SU-DHL-6 (cell line): ENCODE data around the gene GCNT2.

Experiments
- H2AFZ ChIP-seq: fragments of 200-600 bp; sonication (generic); 2 replicates; pipeline ENCODE4 v1.6.1; 2014; ENCODE audit warnings: low read depth, mild to moderate bottlenecking, moderate library complexity, mixed read lengths, antibody characterized with exemption, low read length; ENCODE audit not compliant: severe bottlenecking
- H3F3A ChIP-seq: fragments of 200-600 bp; shearing (Covaris generic); 2 replicates; pipeline ENCODE4 v1.6.0; 2016; ENCODE audit warnings: antibody characterized with exemption, mild to moderate bottlenecking; ENCODE audit not compliant: insufficient read depth
- H3K27ac ChIP-seq: fragments of 200-600 bp; sonication (generic); 2 replicates; pipeline ENCODE4 v1.5.1; 2016; ENCODE audit warnings: low read depth, mild to moderate bottlenecking, low read length, moderate library complexity, mixed read lengths
- H3K27me3 ChIP-seq: fragments of 200-600 bp; sonication (generic), shearing (Covaris generic); 2 replicates; pipeline ENCODE4 v1.6.0; 2014; ENCODE audit warnings: mild to moderate bottlenecking, low read length
- H3K36me3 ChIP-seq: fragments of 200-600 bp; sonication (generic); 2 replicates; pipeline ENCODE4 v1.6.1; 2014; ENCODE audit warnings: mild to moderate bottlenecking, low read length, mixed read lengths
- H3K4me2 ChIP-seq: fragments of 300-600, 200-600 bp; shearing (Covaris generic), sonication (generic); 2 replicates; pipeline ENCODE4 v1.6.0; 2014; ENCODE audit warnings: low read length, low read depth, mild to moderate bottlenecking; ENCODE audit not compliant: poor library complexity, severe bottlenecking
- H3K4me3 ChIP-seq: fragments of 200-600 bp; sonication (generic); 2 replicates; pipeline ENCODE4 v1.5.1; 2014; ENCODE audit warnings: antibody characterized with exemption, low read length, mild to moderate bottlenecking, mixed read lengths; ENCODE audit not compliant: insufficient read depth, poor library complexity, severe bottlenecking
- H3K79me2 ChIP-seq: fragments of 200-600 bp; sonication (generic); 2 replicates; pipeline ENCODE4 v1.6.1; 2014; ENCODE audit warnings: mild to moderate bottlenecking, low read length, moderate library complexity; ENCODE audit not compliant: insufficient read depth
- H3K9ac ChIP-seq: fragments of 200-600 bp; sonication (generic); 2 replicates; pipeline ENCODE4 v1.7.0; 2014; ENCODE audit warnings: mild to moderate bottlenecking, low read length
- H3K9me2 ChIP-seq: fragments of 200-600 bp; sonication (generic); replicated peaks from 2 replicates; pipeline ENCODE4 v1.6.1; 2014; ENCODE audit warnings: low read length; ENCODE audit not compliant: insufficient read depth
- H3K9me3 ChIP-seq: fragments of 200-600 bp; sonication (generic); 2 replicates; pipeline ENCODE4 v1.6.1; 2014; ENCODE audit warnings: low read length, mixed read lengths; ENCODE audit not compliant: insufficient read depth
- H4K20me1 ChIP-seq: fragments of 200-600 bp; sonication (generic); 2 replicates; pipeline ENCODE4 v1.6.1; 2014; ENCODE audit warnings: low read depth, mild to moderate bottlenecking, antibody characterized with exemption, low read length, moderate library complexity, mixed read lengths
- CTCF ChIP-seq: fragments of 200-600 bp; sonication (generic); IDR thresholded peaks from one replicate; pipeline ENCODE4 v1.5.1; 2017; ENCODE audit warnings: antibody characterized with exemption, mild to moderate bottlenecking, low read length, moderate library complexity; ENCODE audit not compliant: insufficient read depth, poor library complexity, severe bottlenecking
- EZH2phosphoT487 ChIP-seq: fragments of 200-600 bp; sonication (generic), shearing (Covaris generic); conservative IDR thresholded peaks from 2 replicates; pipeline ENCODE4 v1.6.1; 2018; ENCODE audit warnings: mild to moderate bottlenecking, antibody characterized with exemption, low read length, moderate library complexity, mixed read lengths

The GCNT2 gene

DNA sequence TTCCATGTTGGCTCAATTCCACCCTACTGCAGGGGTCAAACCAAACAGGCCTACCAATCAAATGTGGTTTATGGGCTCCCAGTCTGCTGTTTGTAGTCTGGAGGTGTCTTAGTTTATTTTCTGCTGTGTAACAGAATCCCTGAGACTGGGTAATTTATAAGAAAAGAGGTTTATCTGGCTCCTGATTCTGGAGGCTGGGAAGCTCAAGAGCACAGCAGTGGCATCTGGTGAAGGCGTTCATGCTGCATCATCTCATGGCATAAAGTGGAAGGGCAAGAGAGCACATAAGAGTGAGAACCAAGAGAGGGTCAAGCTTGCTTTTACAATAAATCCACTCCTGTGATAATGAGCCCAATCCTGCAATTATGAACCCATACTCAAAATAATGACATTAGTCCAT lies 87.9 kb downstream of the GCNT2 start:
- no peak overlapping the region for H3K9ac ChIP-seq
- H3K4me3 ChIP-seq = no peak overlapping the region
- no peaks in the 10 kb centered on the region; the same call in 1 of the 2 replicates for H3K36me3 ChIP-seq
- no peak overlapping the region for H3K27ac ChIP-seq
- no peaks in the 10 kb centered on the region for H3K9me2 ChIP-seq
- H3K79me2 ChIP-seq = peaks cover 27% of the 10 kb centered on the region
- H4K20me1 ChIP-seq = no peaks in the 10 kb centered on the region
- H2AFZ ChIP-seq = no peak overlapping the region
- H3K4me2 ChIP-seq = no peak overlapping the region
- H3K27me3 ChIP-seq = no peaks in the 10 kb centered on the region
- H3K9me3 ChIP-seq = no peaks in the 10 kb centered on the region
- TF ChIP-seq CTCF = no peak
- H3F3A ChIP-seq = no peaks in the 10 kb centered on the region; the same call in 1 of the 2 replicates

GRCh38 chr6:10610289-10610688 lies 89.1 kb downstream of the GCNT2 start:
- Histone ChIP-seq H3K27ac (no peak overlapping the region), H3K9ac (no peak overlapping the region), H3K4me3 (no peak overlapping the region), H3K27me3 (no peaks in the 10 kb centered on the region), H3K36me3 (no peaks in the 10 kb centered on the region; the same call in 1 of the 2 replicates), H3K9me2 (no peaks in the 10 kb centered on the region), H4K20me1 (no peaks in the 10 kb centered on the region), H3K4me2 (no peak overlapping the region), H3K79me2 (peaks cover 31% of the 10 kb centered on the region), H3F3A (no peaks in the 10 kb centered on the region; the same call in 1 of the 2 replicates), H3K9me3 (no peaks in the 10 kb centered on the region), H2AFZ (no peak overlapping the region)
- TF ChIP-seq CTCF (no peak), EZH2phosphoT487 (no peak)

- Histone ChIP-seq H3K4me3 (no peak overlapping the region), H3K27ac (no peak overlapping the region), H3F3A (no peaks in the 10 kb centered on the region; the same call in 1 of the 2 replicates), H2AFZ (no peak overlapping the region), H3K27me3 (no peaks in the 10 kb centered on the region), H3K9ac (no peak overlapping the region), H3K9me2 (no peaks in the 10 kb centered on the region), H3K4me2 (no peak overlapping the region), H4K20me1 (no peaks in the 10 kb centered on the region), H3K79me2 (peaks cover 25% of the 10 kb centered on the region), H3K36me3 (no peaks in the 10 kb centered on the region), H3K9me3 (no peaks in the 10 kb centered on the region)
- TF ChIP-seq EZH2phosphoT487 = no peak
- no peak for TF ChIP-seq CTCF
These were observed 91.0 kb downstream of the GCNT2 start for GRCh38 chr6:10612161-10612560.
